HG02642 (cell line): ENCODE measurements around the gene C1orf21.

Source experiments
- ATAC-seq: cut with Tn5 transposase; IDR thresholded peaks from one replicate; pipeline ENCODE4 v1.9.1; 2021; ENCODE audit warnings: mild to moderate bottlenecking; ENCODE audit not compliant: unreplicated experiment, poor library complexity

C1orf21 gene

DNA sequence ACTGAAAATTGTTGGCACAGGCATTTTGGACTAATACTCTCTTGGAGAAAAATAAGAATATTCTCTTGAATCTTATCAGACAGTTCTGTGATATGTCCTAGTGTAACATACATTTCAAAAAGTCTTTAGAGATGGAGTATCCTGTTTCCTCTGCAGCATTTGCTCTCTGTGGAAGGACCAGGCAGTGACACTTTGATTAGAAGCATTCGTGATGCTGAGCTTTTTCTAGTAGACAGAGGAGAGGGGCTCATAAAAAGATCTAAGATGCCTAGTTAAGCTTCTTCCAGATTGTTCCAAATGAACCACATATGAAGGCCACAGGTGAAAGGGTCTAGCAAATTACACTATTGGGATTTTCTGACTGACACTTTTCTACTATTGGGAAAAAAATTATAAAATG, 120.3 kb downstream of the C1orf21 start:
- no peak for ATAC-seq

DNA sequence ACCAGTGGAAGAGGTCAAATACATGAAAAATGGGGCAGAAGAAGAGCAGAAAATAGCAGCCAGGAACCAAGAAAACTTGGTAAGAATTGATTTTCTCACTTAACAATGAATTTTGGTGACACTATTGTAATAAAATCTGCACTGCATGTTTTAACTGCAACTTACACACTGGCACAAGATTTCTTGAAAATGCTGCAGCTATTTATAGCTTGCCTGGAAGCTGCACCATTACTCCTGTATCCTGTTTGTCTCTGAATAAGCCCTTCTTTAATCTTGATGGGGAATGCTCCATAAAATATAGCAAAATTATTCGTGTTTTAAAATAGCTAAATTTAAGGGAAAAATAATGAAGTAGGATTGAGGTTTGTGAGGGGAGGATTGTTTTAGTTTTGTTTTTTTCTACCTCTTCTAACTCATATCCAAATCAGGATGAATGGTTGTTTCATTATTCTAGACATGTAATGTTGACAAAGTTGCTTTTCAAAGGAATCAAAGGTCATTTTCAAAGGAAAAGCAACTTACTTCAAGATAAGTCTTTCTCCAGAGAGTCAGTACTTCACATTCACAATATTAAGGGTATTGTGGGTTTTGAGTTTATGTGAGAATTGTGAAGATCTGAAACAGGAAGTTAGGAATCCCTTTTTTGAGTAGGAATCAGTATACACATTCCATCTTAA, 120.9 kb downstream of the C1orf21 start:
- ATAC-seq, result no peak

DNA sequence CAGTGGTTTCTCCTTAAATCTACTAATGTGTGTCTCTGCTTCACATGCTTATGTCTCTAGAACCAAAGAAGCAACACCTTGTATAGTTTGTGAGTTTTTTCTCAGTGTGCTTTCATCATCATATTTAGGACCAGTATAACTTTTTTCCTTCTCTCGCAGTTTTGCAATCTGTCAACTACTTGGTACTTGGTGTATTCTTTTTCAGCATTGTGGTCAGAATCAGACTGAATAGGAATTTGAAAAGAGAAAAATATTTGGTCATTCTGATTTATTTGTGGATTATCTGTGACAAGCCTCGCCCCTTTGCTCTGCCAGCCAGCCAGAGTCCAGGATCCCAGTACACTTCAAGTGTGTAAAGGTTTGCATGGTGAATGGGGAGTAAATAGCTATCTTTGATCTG, 122.3 kb downstream of the C1orf21 start:
- no peak for ATAC-seq

DNA sequence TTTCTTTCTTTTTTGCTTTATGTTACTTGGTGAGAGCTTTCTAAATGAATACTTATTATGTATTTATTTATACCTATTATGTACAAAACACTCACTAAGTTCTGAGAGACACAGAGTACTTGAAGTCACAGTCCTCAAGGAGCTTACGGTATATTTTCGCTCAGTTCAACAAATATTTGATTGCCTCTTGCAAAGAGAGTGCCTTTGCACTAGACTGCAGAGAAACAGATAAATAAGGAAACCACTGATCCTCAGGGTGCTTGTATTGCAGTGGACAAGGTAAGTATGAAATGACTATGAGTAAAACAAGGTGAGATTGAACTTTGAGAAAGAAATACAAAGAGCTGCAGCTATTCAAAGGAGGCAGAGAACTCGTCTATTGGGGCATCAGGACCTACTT, 123.3 kb downstream of the C1orf21 start:
- ATAC-seq, result no peak

DNA sequence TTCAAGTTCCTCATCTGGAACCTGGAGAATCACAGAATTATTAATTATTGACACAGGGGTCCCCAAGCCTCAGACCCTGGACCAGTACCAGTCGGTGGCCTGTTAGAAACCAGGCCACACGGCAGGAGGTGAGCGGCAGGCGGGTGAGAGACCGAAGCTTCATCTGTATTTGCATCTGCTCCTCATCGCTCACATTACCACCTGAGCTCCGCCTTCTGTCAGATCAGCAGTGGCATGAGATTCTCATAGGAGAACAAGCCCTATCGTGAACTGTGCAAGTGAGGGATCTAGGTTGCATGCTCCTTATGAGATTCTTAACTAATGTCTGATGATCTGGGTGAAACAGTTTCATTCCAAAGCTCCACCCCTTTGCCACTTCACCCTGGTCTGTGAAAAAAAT, 125.9 kb downstream of the C1orf21 start:
- no peak for ATAC-seq

DNA sequence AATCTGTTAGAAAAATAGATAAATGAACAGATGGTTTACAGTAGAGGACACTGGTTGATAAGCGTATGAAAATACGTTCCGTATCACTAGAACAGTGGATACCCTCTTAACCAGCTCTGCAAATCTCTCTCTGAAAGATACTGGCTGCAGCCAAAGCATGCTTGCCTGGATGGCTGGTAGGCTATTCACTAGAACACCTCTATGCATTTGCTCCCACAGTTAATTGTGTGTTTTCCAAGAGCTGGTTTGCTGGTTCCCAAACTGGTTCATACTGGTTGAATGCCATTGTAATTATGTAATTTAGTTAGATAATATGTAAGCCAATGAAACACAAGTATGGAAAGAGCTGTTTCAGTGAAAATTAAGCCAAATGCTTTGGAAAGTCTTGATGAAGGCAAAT, 126.6 kb downstream of the C1orf21 start:
- ATAC-seq, result no peak

DNA sequence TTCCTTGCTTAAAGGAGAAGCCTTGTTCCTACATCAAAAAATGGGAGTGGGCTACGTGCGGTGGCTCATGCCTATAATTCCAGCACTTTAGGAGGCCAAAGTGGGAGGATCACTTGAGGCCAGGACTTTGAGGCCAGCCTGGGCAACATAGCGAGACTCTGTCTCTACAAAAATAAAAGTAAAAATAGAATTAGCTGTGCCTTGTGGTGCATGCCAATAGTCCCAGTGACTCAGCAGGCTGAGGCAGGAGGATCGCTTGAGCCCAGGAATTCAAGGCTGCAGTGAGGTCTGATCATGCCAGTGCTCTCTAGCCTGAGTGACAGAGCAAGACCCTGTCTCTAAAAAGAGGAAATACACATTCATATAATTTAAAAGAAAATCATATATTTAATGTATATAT, 127.1 kb downstream of the C1orf21 start:
- ATAC-seq, result no peak

DNA sequence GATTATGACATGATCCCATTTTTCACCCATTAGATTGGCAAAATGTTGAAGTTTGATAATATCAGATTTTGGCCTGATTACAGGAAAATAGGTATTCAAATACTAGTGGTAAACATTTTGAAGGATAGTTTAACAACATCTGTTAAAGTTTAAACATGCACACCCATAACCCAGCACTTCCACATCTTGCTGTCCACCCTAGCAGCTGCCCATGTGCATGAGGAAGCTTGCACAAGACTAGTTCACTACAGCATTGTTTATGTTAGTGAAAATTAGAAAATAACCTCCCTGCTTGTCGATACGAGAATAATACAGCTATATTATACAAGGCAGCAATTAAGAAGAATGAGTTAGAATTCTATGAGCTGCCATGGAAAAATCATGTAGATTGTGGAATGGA, 127.6 kb downstream of the C1orf21 start:
- no peak for ATAC-seq

DNA sequence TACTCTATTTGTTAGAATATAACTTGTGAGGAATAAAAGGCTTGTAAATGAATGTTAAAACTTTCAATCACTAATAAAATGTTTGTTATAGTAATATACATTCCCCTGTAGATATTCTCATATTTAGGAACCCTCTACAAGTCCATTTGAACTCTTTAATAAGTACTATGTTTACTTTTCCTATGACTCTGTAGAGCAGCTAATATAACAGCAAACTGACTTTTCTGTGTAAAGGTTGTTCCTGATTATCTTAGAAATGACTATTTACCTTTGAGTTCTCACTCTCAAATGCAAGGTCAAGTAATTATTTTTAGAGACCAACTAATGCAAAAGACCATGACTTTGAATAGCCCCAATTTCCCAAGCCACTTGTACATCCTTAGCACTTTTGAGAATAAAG, 130.3 kb downstream of the C1orf21 start:
- no peak for ATAC-seq

DNA sequence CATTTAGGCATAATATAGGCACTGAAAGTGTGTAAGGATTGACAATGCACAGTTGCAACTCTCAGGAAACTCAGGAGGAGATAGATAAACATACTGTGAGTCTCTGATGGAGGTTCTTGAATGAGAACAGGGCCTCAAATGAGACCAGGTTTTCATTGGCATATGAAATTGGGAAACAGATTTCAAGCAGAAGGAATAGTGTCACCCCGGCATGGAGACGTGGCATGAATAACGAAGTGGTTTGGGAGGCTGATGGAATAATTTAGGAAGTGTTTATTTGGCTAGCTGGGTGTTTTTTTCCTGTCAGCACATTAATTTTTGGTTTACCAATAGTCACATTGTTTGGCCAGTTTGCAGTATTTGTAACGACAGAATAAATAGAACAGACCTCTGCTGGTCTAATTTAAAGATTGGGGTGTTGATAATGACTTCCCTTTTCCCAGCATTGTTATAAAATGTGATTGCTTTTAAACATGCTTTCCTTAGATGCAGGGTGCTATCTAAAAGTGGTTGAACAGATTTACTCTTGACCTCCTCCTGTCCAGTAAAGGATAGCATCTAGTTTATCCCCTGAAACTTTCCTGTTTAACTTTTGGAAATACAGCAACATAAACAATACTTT, 132.0 kb downstream of the C1orf21 start:
- ATAC-seq, result no peak

DNA sequence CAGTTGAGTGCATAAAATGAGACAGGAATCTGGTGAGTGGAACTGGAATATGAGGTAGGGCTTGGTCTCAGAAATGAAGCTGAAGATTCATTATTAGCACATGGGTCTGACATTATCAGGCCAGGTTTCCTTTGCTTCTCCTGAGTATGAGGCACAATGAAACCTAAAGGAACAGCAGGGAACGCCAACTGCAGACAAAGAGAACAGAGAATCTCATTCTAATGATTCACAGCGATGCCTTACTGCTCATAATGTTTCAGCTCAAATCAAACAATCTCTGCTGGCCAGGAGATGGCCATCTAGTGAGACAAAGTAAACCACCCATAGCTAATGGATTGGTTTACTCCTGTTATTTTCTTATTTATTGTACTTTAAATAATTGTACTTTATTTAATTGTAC, 133.5 kb downstream of the C1orf21 start:
- no peak for ATAC-seq

DNA sequence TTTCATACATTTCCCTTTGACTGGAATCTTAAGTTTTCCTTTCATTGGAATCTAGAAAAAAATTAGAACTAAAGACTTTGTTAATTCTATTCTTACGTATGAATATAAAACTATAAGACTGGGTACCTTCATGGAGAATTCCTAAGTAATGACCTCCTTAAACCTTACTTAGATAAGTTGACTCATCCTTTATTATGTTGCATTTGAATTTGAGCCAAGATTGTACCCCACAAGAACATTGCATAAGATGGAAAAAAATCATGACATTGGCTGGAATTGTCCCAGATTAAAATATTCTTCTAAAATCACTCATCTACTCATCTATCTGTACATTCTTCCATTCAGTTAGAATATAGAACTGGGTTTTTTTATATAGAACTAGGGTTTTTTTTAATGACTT, 137.4 kb downstream of the C1orf21 start:
- ATAC-seq, result no peak

DNA sequence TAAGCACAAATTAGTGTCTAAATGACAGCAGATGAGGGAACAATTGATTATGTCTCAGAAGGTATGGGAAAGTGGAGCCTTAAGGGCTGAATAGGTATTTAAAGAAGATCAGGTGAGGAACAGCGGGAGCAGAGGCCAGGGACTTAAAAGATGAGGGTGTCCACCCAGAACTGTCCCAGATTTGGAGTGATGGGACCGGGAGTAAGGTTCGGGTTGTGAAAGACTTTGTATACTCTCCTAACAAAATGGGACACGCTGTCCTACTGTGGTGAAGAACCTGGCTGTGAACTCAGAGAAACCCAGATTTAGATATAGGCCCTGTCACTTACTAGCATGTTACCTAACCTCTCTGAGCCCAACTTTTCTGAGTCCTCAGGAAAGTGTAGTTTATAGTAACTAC, 140.6 kb downstream of the C1orf21 start:
- ATAC-seq, result no peak

DNA sequence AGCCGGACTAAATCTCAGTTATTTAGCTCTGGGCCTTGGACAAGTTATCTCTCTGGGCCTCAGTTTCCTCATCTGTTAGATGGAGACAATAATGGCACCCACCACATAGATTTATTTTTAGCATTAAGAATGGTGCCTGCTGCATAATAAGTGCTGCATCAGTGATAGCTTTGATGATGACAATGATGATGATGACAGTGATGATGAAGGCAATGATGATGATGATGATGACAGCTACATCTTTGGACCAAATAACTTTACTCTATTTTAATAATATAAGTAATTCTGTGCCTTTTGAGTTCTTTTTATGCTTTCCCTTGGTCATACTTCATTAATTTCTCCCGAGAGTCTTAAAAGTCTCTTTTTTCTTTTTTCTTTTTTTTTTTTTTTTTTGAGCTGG, 143.4 kb downstream of the C1orf21 start:
- no peak for ATAC-seq

DNA sequence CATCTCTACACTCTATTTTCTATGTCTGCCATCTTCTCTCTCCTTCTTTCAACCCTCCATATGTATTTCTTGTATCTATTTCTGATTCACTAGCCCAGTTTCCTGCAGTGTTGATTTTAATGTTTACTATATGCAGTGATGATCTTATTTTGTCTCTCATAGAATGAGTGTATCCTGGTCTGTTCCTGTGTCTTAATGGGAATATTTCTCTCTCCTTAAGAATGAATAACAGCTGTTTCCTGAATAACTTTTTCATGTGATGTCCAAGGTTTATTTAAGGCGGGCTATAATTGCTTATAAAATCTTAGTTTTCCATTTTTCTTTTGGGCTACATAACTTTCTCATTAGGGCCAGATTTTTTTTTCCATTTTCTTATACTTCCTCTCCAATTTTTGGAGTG, 144.5 kb downstream of the C1orf21 start:
- no peak for ATAC-seq

DNA sequence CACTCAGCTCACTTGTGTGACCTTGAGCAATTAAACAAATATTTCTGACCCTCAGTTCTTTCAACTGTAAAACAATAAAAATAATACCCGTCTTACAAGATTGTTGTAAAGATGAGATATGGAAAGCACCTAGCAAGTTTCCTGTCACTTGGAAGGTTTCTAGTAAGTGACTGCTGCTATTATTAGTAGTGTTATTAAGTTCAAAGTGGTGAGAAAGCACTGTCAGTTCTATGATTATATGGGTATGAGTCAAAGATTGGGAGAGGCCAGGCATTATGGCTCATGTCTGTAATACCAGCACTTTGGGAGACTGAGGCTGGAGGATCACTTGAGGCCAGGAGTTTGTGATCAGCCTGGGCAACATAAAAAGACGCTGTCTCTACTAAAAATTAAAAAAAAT, 145.4 kb downstream of the C1orf21 start:
- no peak for ATAC-seq

DNA sequence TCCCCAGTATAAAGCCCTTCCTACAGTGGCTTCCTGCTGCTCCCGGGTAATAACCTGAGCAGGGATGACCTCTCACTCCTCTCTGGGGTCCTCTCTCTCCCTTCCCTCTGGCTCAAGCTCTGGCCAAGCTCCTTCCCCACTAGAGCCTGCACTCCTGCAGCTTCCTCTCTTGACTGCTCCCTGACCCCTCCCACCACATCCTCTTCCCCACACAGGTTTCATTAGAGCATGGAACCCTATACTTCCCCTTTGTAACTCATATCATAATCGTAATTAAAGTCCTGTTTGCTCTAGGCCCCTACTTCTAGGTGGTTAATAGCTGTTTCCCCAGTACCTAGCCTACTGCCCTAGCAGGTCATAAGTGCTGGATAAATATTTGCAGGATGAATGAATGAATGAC, 146.2 kb downstream of the C1orf21 start:
- no peak for ATAC-seq

DNA sequence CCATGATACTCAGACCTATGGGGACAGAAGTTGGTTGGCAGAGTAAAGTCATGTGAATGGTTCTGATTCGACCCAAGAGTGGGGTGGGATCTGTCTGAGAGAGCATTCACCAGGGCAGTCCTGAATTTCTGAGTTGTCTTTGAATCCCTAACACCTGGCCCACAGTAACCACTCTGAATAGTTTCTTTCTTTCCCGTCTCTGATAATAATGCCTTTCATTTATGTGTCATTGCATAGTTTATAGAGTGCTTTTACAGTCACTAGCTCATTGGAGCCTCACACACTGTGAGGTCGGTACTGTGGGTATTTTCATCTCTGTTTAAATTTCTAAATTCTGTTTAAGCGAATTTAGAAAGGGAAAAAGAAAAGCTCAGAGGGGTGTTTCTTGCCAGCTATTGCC, 147.1 kb downstream of the C1orf21 start:
- no peak for ATAC-seq

DNA sequence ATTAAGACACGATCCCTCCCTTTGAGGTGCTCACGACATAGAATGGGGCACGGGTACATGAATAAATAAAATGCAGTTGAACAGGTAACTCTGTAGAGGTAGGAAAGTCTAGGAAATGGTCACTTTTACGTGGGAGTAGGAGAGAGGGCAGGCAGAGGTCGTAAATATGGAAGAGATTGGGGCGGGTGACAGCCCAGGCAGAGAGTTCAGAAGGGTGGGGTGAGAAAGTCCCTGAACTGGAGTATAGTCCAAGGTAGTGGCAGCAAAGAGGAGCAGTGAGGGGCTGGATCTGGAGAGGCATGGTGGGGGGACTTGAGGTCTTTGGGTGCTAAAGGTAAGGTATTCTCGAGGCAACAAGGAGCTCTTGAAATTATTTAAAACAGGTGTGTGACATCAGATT, 147.9 kb downstream of the C1orf21 start:
- no peak for ATAC-seq

DNA sequence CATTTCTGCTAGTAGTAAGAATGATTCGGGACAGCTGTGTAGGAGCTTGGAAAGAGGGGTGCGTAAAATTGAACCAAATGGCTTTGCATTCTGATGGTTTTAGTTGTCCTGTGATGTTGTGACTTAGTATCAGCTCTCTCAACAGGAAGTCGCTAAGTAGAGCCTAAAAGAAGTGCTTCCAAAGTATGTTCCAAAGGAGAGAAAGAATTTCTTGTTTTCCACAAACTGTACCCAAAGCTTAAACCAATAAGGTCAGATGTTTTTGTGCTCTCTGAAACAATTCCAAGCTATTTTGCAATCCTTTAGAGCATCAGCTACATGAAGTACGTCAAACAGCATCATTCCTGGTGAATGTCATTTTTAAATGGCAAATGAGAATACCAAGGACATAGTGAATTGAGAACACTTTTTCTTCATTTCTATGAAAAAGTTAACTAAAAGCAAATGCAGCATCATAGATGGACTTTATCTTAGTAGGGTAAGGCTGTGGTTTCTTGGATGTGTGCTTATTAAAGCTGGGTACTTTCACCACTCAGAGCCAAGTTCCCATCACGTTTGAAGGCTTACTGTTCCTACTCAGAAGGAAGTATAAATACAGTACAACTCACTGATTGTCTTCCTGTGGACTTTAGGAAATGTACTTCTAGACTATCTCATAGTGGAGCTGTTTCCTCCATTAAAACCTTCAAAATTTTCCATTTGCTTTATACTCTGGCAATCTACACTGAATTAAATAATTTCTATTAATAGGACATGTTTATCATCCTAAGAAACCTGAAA, 148.6 kb downstream of the C1orf21 start:
- no peak for ATAC-seq

DNA sequence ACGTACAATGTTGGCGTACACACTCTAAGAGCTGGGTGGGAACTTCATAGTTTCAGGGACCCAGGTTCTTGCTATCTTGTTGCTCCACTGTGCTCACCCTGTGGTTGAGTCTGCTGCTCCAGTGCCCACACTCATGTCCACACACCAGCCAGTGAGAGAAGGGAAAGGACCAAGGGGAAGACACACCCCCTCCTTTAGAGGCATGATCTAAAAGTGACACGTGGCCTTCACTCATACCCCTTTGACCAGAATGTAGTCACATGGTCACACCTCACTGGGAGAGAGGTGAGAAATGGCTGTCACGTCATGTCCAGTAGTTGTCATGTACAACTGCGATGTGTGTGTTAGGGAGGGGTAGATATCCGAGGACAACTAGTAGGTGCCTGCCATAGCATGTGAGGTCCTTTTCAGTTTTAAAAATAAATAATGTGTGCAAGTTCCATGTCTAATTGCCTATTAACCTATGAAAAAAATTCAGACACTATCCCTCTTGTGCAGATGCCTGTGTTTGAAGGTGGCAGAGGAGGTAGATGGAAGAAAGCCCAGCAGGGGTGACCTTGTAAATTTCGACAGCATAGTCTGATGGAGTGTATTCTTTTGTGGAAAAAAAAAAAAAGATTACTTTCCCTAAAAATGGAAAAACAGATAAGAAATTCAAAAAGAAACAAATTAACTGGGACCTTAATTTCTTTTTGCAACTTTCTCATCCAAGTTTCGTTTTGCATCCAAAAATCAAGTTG, 149.6 kb downstream of the C1orf21 start:
- ATAC-seq, result no peak
